AG04450 (cell line): ENCODE data around the gene WDFY3. TPM values are rescaled to one million over a fixed set of nuclear protein-coding genes. Genes with fewer than 3 reads are reported as not detected.

ENCODE experiments used
- CTCF ChIA-PET: fragments of 300-600, 350-600 bp; formaldehyde crosslinking; extraction: SDS; loops from one replicate; lab custom pipeline; 2022; ENCODE audit warnings: antibody characterized with exemption, inconsistent platforms; lab: Charles Lee
- POLR2A ChIA-PET: fragments of 350-600 bp; formaldehyde crosslinking; extraction: SDS; loops from one replicate; lab custom pipeline; 2021; ENCODE audit warnings: antibody characterized with exemption, inconsistent platforms; lab: Yijun Ruan, JAX
- DNase-seq: peaks from one replicate; pipeline ENCODE4 v3.0.0-alpha.2; 2011; ENCODE audit warnings: low read depth, low spot score
- H3K27ac ChIP-seq: one replicate; pipeline ENCODE4 v1.5.1; 2012; ENCODE audit warnings: low read depth, low read length, control low read depth
- H3K27me3 ChIP-seq: one replicate; pipeline ENCODE4 v1.6.0; 2012; ENCODE audit warnings: low read length; ENCODE audit not compliant: control insufficient read depth, insufficient read depth
- H3K4me3 ChIP-seq: 2 replicates; pipeline ENCODE4 v1.5.1; 2011; ENCODE audit warnings: mild to moderate bottlenecking, low read depth, low read length, control low read depth
- H3K9me3 ChIP-seq: 2 replicates; pipeline ENCODE4 v1.5.1; 2012; ENCODE audit warnings: low read length; ENCODE audit not compliant: control insufficient read depth, insufficient read depth
- polyA plus RNA-seq: library from polyadenylated mRNA; depleted of rRNA; stranded (reverse); fragments of >200 nt; gene quantifications from 2 replicates; pipeline ENCODE4 v1.2.3, GENCODE V29; 2011
- TF ChIP-seq, protein P1 (sequence below): IDR thresholded peaks from 2 replicates; pipeline ENCODE4 v1.5.1; 2011; ENCODE audit warnings: low read depth, low read length, control low read depth, inconsistent platforms

The WDFY3 gene
- polyA plus RNA-seq, 1 experiment, result 31.5 TPM

DNA sequence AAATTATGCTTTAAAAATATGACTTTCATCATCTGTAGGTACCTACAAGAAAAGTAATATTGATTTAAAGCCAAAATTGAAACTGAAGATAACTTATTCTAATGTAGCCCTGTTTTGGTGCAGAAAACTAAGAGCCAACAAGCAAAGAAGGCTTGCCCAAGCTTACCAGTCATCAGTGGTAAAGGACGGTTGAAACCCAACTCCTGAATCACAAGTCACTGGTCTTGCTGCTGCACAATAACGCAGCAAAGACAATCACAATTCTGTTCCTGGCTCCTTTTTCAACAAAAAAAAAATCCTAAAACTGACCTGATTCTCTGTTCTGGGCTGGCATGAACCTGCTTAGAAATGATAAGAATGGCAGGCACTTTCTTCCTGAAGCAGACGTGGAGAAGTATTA lies 34.5 kb downstream of the WDFY3 start:
- ChIA-PET POLR2A (no interaction called here), CTCF (no interaction called here)
- TF ChIP-seq, protein P1, sequence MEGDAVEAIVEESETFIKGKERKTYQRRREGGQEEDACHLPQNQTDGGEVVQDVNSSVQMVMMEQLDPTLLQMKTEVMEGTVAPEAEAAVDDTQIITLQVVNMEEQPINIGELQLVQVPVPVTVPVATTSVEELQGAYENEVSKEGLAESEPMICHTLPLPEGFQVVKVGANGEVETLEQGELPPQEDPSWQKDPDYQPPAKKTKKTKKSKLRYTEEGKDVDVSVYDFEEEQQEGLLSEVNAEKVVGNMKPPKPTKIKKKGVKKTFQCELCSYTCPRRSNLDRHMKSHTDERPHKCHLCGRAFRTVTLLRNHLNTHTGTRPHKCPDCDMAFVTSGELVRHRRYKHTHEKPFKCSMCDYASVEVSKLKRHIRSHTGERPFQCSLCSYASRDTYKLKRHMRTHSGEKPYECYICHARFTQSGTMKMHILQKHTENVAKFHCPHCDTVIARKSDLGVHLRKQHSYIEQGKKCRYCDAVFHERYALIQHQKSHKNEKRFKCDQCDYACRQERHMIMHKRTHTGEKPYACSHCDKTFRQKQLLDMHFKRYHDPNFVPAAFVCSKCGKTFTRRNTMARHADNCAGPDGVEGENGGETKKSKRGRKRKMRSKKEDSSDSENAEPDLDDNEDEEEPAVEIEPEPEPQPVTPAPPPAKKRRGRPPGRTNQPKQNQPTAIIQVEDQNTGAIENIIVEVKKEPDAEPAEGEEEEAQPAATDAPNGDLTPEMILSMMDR, result no peak
- Histone ChIP-seq H3K27ac (no peak overlapping the region), H3K27me3 (no peaks in the 10 kb centered on the region), H3K9me3 (no peaks in the 10 kb centered on the region), H3K4me3 (no peak overlapping the region)
- no peak for DNase-seq

DNA sequence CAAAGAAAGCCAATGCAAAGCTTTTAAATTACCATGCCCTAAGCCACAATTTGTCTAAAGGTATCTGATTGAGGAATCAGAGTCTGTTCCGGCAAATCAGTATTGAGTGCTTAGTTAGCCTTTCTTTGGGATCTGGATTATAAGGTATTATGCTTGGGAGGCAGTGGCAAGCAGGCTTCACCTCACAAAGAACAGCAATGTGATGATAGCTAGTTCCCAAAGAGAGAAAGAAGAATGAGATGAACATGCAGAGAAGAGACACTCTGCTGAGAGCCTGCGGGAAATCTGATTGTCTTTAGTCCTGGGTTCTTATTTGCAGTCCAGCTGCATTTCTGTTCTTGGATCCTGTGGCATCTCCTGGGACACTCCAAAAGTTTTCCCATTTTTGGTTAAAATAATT lies 35.2 kb downstream of the WDFY3 start:
- ChIA-PET POLR2A (no interaction called here), CTCF (no interaction called here)
- Histone ChIP-seq H3K4me3 (no peak overlapping the region), H3K27me3 (no peaks in the 10 kb centered on the region), H3K9me3 (no peaks in the 10 kb centered on the region), H3K27ac (no peak overlapping the region)
- TF ChIP-seq, protein P1, result no peak
- no peak for DNase-seq

DNA sequence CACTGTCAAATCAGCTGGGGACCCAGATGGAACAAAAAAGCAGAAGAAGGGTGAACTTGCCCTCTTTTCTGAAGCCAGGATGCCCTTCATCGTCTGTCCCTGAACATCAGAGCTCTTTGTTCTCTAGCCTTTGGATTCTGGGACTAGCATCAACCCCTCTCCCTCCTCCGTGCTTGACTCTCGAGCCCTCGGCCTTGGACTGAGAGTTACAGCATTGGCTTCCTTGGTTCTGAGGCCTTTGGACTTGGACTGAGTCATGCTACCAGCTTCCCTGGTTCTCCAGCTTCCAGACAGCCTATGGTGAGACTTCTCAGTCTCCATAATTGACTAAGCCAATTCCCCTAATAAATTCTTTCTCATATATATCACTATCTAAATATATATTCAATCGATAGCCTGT lies 38.4 kb downstream of the WDFY3 start:
- CTCF ChIA-PET, result no interaction called here

DNA sequence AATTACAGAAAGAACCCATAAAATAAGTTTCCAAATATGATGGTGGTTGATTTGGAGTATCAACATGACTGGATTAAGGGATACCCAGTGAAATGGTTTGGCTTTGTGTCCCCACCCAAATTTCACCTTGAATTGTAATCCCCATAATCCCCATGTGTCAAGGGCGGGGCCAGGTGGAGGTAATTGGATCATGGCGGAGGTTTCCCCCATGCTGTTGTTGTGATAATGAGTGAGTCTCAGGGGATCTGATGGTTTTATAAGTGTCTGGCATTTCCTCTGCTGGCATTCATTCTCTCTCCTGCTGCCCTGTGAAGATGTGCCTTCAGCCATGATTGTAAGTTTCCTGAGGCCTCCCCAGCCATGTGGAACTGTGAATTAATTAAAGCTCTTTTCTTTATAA lies 39.1 kb downstream of the WDFY3 start:
- H3K27me3 ChIP-seq, result no peaks in the 10 kb centered on the region
- POLR2A ChIA-PET, result no interaction called here
- no peak for DNase-seq
- H3K4me3 ChIP-seq, result no peak overlapping the region
- TF ChIP-seq, protein P1, result no peak
- no peaks in the 10 kb centered on the region for H3K9me3 ChIP-seq
- no peak overlapping the region for H3K27ac ChIP-seq
- CTCF ChIA-PET, result no interaction called here

More for the DNA sequence above, 38.4 kb downstream of the WDFY3 start:
- DNase-seq, result no peak
- POLR2A ChIA-PET, result no interaction called here
- Histone ChIP-seq H3K27ac (no peak overlapping the region), H3K9me3 (no peaks in the 10 kb centered on the region), H3K27me3 (no peaks in the 10 kb centered on the region), H3K4me3 (no peak overlapping the region)
- TF ChIP-seq, protein P1, result no peak

DNA sequence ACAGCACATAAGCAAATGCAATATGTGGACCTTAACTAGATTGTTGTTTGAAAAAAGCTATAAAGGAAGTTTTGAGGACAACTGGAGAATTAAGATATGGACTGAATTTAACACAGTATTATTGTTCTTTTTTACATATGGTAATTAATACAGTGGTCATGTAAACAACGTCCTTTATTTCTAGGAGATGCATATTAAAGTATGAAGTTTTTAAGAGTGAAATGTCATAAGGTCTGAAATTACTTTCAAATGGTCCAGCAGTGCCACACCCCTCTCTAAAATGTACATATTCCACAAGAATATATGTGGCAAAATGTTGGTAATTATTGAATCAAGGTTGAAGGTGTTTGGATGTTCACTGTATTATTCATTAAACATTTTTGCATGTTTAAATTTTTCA lies 40.9 kb downstream of the WDFY3 start:
- Histone ChIP-seq H3K4me3 (no peak overlapping the region), H3K27ac (no peak overlapping the region), H3K9me3 (no peaks in the 10 kb centered on the region), H3K27me3 (no peaks in the 10 kb centered on the region)
- ChIA-PET CTCF (no interaction called here), POLR2A (no interaction called here)
- DNase-seq, result no peak
- TF ChIP-seq, protein P1, result no peak
